Heart right ventricle (tissue), 16 donors: ENCODE results near the gene KLHL35. TPM values are rescaled to one million over a fixed set of nuclear protein-coding genes. Genes with fewer than 3 reads are reported as not detected.

Experiments used
- ATAC-seq, 8 donors: fragments of 200-7000 bp; cut with Tn5 transposase; one replicate each; pipeline ENCODE4 v1.9.1; 2020; ENCODE audit warnings: mild to moderate bottlenecking in 8 of 8, moderate library complexity in 8 of 8, moderate number of reproducible peaks in 1 of 8
- DNase-seq, 2 donors: peaks; one replicate each; pipeline ENCODE4 v3.0.0-alpha.2; 2020
- H3K27ac ChIP-seq, 10 donors: fragments of 200-600 bp; sonication (generic) in 2 of 10; one replicate each; pipeline versions ENCODE4 v1.5.0 to v1.8.0; 2020 to 2022; ENCODE audit warnings: mild to moderate bottlenecking in 3 of 10
- H3K27me3 ChIP-seq, 7 donors: fragments of 200-600 bp; one replicate each; pipeline ENCODE4 v1.8.0; 2021 to 2022; ENCODE audit warnings: mild to moderate bottlenecking in 2 of 7
- H3K36me3 ChIP-seq, 9 donors: fragments of 200-600 bp; sonication (generic) in 1 of 9; one replicate each; pipeline versions ENCODE4 v1.5.0 to v1.8.0; 2020 to 2022; ENCODE audit warnings: mild to moderate bottlenecking in 2 of 9
- H3K4me1 ChIP-seq, 9 donors: fragments of 200-600 bp; sonication (generic) in 1 of 9; one replicate each; pipeline versions ENCODE4 v1.5.0 to v1.8.0; 2020 to 2022; ENCODE audit warnings: mild to moderate bottlenecking in 4 of 9
- H3K4me3 ChIP-seq, 10 donors: fragments of 200-600 bp; sonication (generic) in 2 of 10; one replicate each; pipeline versions ENCODE4 v1.5.0 to v1.8.0; 2020 to 2022; ENCODE audit warnings: mild to moderate bottlenecking in 7 of 10, moderate library complexity in 2 of 10
- H3K9me3 ChIP-seq, 11 donors: fragments of 200-600 bp in 10 of 11; sonication (generic) in 2 of 11; one replicate each; pipeline versions ENCODE4 v1.5.0 to v1.8.0; 2013 to 2022; ENCODE audit warnings: mild to moderate bottlenecking in 2 of 11, control low read depth in 1 of 11, moderate library complexity in 1 of 11
- CTCF ChIP-seq, 9 donors: fragments of 200-600 bp; sonication (generic) in 2 of 9; IDR thresholded peaks; one replicate each; pipeline versions ENCODE4 v1.5.0 to v1.8.0; 2021 to 2022; ENCODE audit warnings: antibody characterized with exemption in 9 of 9, mild to moderate bottlenecking in 5 of 9, moderate library complexity in 1 of 9
- WGBS, 2 donors: extraction: QIAGEN DNeasy Blood & Tissue Kit; methylation state at CpG; one replicate each; pipeline ENCODE4 v1.1.7; 2013; ENCODE audit warnings: inconsistent platforms in 1 of 2; 5-methylcytosine and 5-hydroxymethylcytosine counted together
- intact Hi-C, 10 donors: fragments of 100-400 bp; cut with DNase I; formaldehyde crosslinking; loops; one replicate each; pipeline versions ENCODE4 v1.11.1 to v1.14.2; 2022
- polyA plus RNA-seq, 2 donors: library from polyadenylated mRNA; stranded (reverse); fragments of 200-250 nt; gene quantifications; one replicate each; pipeline ENCODE4 v1.2.3, GENCODE V29; 2013
- total RNA-seq, 10 donors: library from RNA; stranded (reverse); fragmentation: NEBNext Ultra II Directional in 3 of 10; extraction: Animal tissue kit (Norgen Biotek cat#: 25700) in 3 of 10; gene quantifications; one replicate each; pipeline versions ENCODE4 v1.2.1 to v1.2.4, GENCODE V29; 2021 to 2023
- donor health status: Arrhythmogenic right ventricular cardiomyopathy.
- donor health status: ischemic (EF 13 %, LVEDD 7.1; RV severe dilation, severe dysfunction).
- donor health status: healthy with polysubstance abuse.
- donor health status: DM: no; HTN: yes; CAD: no.
- donor health status: DM: no; HTN: no; CAD: no.
- donor health status: ischemic (EF 25% LVEDD 6.9; RV normal size, moderate dysfunction).
- donor health status: ischemic (EF 25% LVEDD 5.7; RV mildly dilated, moderate dysfunction).
- donor health status: healthy.
- donor health status: DM: yes; HTN: yes; CAD: no.
- donor health status: Ischemic cardiomyopathy.
- donor health status: ischemic (EF 35%, LVEDD 5.7; RV mildly dilated, moderate dysfunction).
- donor health status: nonischemic (EF 11% LVEDD 7.7; RV severe dilation, severe dysfunction).
- donor health status: DM: yes; HTN: yes; CAD: no.
- donor health status: PGD.
- donor health status: ischemic (EF 29% LVEDD 5.4; RV normal size, mild dysfunction).
- donor health status: nonischemic (EF 23%, LVEDD 6.1; RV moderate dilation, normal function).

The KLHL35 gene
- total and polyA plus RNA-seq, 12 donors: 0.20 to 0.81 (median 0.37) TPM; not detected in 2

GRCh38 chr11:75375626-75376025, 57.4 kb downstream of the KLHL35 start:
- H3K27me3 ChIP-seq: no peaks in the 10 kb centered on the region
- peaks cover 0 to 16% (median 0%) of the 10 kb centered on the region in 9 donors for H3K4me1 ChIP-seq
- 89 to 94% methylated on average over 8 of the region's 8 CpGs for WGBS, 2 donors
- no peak for TF ChIP-seq CTCF (IDR thresholded peaks at IDR 0.05)
- H3K9me3 ChIP-seq: no peaks in the 10 kb centered on the region
- no peak for DNase-seq
- H3K27ac ChIP-seq: no peak overlapping the region
- no peaks in the 10 kb centered on the region for H3K36me3 ChIP-seq
- intact Hi-C loops: no loop called here
- H3K4me3 ChIP-seq: no peak overlapping the region
- ATAC-seq: no peak

GRCh38 chr11:75374646-75375045, 58.4 kb downstream of the KLHL35 start:
- DNase-seq: no peak
- 93 to 97% methylated on average over 4 of the region's 4 CpGs for WGBS, 2 donors
- no peaks in the 10 kb centered on the region for H3K36me3 ChIP-seq

DNA sequence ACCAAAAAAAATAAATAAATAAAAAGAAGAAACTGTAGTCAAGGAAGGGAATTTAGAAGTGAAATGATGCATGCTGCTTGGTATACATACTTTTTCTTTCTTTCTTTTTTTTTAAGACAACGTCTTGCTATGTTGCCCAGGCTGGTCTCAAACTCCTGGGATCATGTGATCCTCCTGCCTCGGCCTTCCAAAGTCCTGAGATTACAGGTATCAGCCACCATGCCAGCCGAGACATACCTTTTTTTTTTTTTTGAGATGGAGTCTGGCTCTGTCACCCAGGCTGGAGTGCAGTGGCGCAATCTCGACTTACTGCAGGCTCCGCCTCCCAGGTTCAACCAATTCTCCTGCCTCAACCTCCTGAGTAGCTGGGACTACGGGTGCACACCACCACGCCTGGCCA, 59.8 kb downstream of the KLHL35 start:
- 93 to 96% methylated on average over 8 of the region's 8 CpGs for WGBS, 2 donors
- Histone ChIP-seq H3K4me1 (peaks cover 0 to 30% (median 0%) of the 10 kb centered on the region in 9 donors), H3K27me3 (no peaks in the 10 kb centered on the region), H3K9me3 (peaks cover 0 to 18% (median 0%) of the 10 kb centered on the region in 11 donors), H3K27ac (no peak overlapping the region), H3K36me3 (no peaks in the 10 kb centered on the region), H3K4me3 (no peak overlapping the region)
- intact Hi-C loops: no loop called here
- no peak for DNase-seq
- ATAC-seq: no peak
- no peak for TF ChIP-seq CTCF (IDR thresholded peaks at IDR 0.05)

More at GRCh38 chr11:75374646-75375045, 58.4 kb downstream of the KLHL35 start:
- H3K4me3 ChIP-seq: no peak overlapping the region
- H3K27me3 ChIP-seq: no peaks in the 10 kb centered on the region
- peaks cover 0 to 4% (median 0%) of the 10 kb centered on the region in 11 donors for H3K9me3 ChIP-seq
- no peak for ATAC-seq
- no peak for TF ChIP-seq CTCF (IDR thresholded peaks at IDR 0.05)
- peaks cover 0 to 23% (median 0%) of the 10 kb centered on the region in 9 donors for H3K4me1 ChIP-seq
- H3K27ac ChIP-seq: no peak overlapping the region
- intact Hi-C loops: no loop called here

Other genes with a start within 250 kb of the KLHL35 start
- gene TPBGL, start 192.4 kb downstream of the KLHL35 start, total RNA-seq: under 1 TPM in 5 of 10 donors, not detected in 5; 0.09 to 0.37 (median 0.17) TPM
- under 1 TPM; 0.07 to 0.16 TPM for gene TPBGL, start 192.4 kb downstream of the KLHL35 start, polyA plus RNA-seq
- gene ARRB1, start 81.5 kb downstream of the KLHL35 start, total RNA-seq: 10 to 100 TPM; 14.4 to 33.9 (median 21.7) TPM
- gene ARRB1, start 81.5 kb downstream of the KLHL35 start, polyA plus RNA-seq: 1 to 10 TPM; 8.1 to 8.9 TPM
- 1,000 to 10,000 TPM in 2 of 10 donors, 100 to 1,000 TPM in 8; 803 to 1,301 (median 939) TPM for gene RPS3, start 33.7 kb downstream of the KLHL35 start, total RNA-seq
- 1,000 to 10,000 TPM in 1 of 2 donors, 100 to 1,000 TPM in 1; 698 to 1,945 TPM for gene RPS3, start 33.7 kb downstream of the KLHL35 start, polyA plus RNA-seq
- 1 to 10 TPM; 3.3 to 8.0 (median 4.1) TPM for gene GDPD5, start 92.7 kb upstream of the KLHL35 start, total RNA-seq
- gene GDPD5, start 92.7 kb upstream of the KLHL35 start, polyA plus RNA-seq: 10 to 100 TPM in 1 of 2 donors, 1 to 10 TPM in 1; 3.6 to 10.3 TPM
- 100 to 1,000 TPM in 1 of 10 donors, 10 to 100 TPM in 9; 31.8 to 130 (median 53.2) TPM for gene SERPINH1, start 129.1 kb upstream of the KLHL35 start, total RNA-seq
- 100 to 1,000 TPM in 1 of 2 donors, 10 to 100 TPM in 1; 43.4 to 218 TPM for gene SERPINH1, start 129.1 kb upstream of the KLHL35 start, polyA plus RNA-seq
- gene MAP6, start 235.8 kb upstream of the KLHL35 start, total RNA-seq: 1 to 10 TPM; 1.9 to 9.1 (median 6.1) TPM
- 1 to 10 TPM; 1.2 to 1.7 TPM for gene MAP6, start 235.8 kb upstream of the KLHL35 start, polyA plus RNA-seq